GM13977 (cell line): ENCODE data around the gene TIMP3.

Experiments used
- DNase-seq: peaks from one replicate; pipeline ENCODE4 v3.0.0; 2012; ENCODE audit warnings: low spot score
- in situ Hi-C: fragments of 300-500 bp; cut with MboI; formaldehyde crosslinking; loops from one replicate; pipeline ENCODE4 v1.12.0; 2022; ENCODE audit warnings: low sequenced_read_pairs, low pct_unique_long_range_greater_than_20kb, mixed read lengths, inconsistent platforms; ENCODE audit not compliant: unreplicated experiment
- TF ChIP-seq, protein P1 (sequence below): IDR thresholded peaks from 2 replicates; pipeline ENCODE4 v1.5.1; 2012; ENCODE audit warnings: mild to moderate bottlenecking, control low read depth; ENCODE audit not compliant: insufficient read depth; ENCODE audit errors: extremely low read depth, missing control alignments

TIMP3 gene

DNA sequence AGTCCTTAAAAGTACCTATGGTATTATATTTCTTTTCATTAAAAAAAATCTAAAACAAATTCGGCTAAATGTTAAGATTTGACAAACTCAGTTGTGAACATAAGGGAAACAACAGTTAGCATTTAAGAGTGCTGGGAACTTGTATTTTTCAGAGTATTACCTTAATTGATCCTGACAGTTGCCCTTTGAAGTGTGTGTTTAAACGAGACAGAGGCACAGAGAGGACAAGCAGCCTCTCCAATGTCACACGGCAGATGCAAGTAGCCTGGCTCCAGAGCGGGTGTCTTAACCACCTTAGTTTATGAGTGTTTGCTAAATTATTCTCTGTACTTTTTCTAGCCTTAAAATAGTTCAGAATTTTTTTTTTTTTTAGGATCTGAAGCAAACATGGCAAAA is 80.9 kb downstream of the TIMP3 start:
- in situ Hi-C loops, result no loop called here
- TF ChIP-seq, protein P1, sequence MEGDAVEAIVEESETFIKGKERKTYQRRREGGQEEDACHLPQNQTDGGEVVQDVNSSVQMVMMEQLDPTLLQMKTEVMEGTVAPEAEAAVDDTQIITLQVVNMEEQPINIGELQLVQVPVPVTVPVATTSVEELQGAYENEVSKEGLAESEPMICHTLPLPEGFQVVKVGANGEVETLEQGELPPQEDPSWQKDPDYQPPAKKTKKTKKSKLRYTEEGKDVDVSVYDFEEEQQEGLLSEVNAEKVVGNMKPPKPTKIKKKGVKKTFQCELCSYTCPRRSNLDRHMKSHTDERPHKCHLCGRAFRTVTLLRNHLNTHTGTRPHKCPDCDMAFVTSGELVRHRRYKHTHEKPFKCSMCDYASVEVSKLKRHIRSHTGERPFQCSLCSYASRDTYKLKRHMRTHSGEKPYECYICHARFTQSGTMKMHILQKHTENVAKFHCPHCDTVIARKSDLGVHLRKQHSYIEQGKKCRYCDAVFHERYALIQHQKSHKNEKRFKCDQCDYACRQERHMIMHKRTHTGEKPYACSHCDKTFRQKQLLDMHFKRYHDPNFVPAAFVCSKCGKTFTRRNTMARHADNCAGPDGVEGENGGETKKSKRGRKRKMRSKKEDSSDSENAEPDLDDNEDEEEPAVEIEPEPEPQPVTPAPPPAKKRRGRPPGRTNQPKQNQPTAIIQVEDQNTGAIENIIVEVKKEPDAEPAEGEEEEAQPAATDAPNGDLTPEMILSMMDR, result no peak
- no peak for DNase-seq

DNA sequence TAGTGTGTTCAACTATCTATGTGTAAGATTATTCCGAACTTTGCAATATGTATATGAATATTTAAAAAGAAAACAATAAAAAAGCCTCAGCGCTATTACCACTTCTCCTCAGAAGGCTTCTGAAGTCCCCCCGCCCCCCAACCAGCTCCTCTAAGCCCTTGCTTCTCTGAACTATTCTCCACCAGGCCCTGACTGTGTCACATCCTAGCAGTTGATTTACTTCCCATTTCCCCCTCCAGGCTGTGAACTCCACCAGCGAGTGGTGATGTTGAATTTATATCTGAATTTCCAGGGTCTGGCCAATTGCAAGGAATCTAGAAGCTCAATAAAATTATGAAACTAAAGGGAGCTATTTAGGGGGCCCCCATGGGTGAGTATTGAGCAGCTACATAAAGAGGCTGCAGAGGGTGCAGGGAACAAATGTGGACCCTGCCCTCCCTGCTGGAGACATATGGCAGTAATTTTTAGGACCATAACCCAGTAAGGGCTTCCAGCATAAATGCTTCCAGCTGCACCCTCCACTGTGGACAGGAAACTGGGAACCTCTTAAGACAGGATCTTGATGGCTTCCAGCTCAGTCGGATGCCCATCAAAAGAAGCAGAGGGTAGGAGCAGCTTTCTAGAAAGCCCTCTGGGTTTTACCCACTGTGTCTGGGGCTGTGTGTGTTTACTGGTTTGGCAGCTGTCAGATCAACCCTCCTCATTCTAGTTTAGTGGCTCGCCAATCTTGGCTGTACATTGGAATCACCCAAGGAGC is 81.4 kb downstream of the TIMP3 start:
- in situ Hi-C loops, result no loop called here
- no peak for DNase-seq
- TF ChIP-seq, protein P1, result no peak

DNA sequence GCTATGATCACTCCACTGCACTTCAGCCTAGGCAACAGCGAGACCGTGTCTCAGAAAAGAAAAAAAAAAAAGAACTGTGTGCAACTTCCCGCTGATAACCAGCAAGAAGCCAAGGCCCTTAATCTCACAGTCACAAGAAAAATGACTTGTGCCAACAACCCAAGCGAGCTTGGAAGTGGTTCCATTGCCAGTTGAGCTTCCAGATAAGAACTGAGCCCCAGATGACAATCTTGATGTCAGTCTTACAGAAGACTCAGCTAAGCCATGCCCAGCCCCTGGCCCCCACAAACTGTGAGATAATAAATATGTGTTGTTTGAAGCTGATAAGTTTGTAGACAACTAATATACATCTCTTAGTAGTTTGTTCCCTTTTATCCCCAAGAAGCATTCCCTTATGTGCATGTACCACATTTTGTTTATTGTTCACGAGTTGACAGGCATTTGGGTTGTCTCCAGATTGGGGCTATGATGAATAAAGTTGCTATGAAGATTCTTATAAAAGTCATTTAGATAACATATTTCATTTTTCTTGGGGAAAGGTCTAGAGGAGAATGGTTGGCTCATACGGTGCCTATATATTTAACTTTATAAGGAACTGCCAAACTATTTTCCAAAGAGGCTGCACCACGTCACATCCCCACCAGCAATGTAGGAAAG is 85.9 kb downstream of the TIMP3 start:
- TF ChIP-seq, protein P1, result no peak
- in situ Hi-C loops, result no loop called here
- no peak for DNase-seq

- DNase-seq, result no peak
- TF ChIP-seq, protein P1, result no peak
- in situ Hi-C loops, result no loop called here
Measured at GRCh38 chr22:32888976-32889375, 87.5 kb downstream of the TIMP3 start.

DNA sequence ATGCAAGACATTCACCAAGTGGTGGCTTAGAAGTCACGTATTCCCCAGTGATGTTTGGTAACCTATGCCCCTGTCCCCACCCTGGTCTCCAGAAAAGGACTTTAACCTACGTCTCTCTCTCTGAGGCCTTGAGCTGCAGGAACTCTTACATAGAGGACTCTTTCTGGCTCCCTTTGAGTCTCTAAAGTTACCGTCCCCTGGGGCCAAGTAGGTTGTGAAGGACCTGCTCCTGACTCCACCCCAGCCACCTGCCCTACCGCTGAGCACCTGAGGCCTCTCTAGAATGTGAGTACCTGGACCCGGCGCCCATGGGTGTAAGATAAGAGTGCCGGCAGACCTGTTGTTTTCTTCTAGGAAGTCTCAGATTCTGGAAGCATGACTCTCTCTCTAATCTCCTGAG is 95.4 kb downstream of the TIMP3 start:
- TF ChIP-seq, protein P1, result no peak
- in situ Hi-C loops, result no loop called here
- DNase-seq, result no peak

GRCh38 chr22:32897400-32897799 is 95.9 kb downstream of the TIMP3 start:
- in situ Hi-C loops, result no loop called here
- no peak for DNase-seq
- TF ChIP-seq, protein P1, result no peak
